Tibial nerve (tissue), 4 donors: Measurements from ENCODE around the gene KRTAP5-1. TPM values are rescaled to one million over a fixed set of nuclear protein-coding genes. Genes with fewer than 3 reads are reported as not detected.

Experiments used
- DNase-seq, 2 donors: peaks; one replicate each; pipeline ENCODE4 v3.0.0-alpha.2; 2019; ENCODE audit warnings: low spot score in 2 of 2
- H3K27ac ChIP-seq, 4 donors: fragments of 200-600 bp; sonication (generic) in 3 of 4; one replicate each; pipeline ENCODE4 v1.5.1; 2017 to 2019; ENCODE audit warnings: mild to moderate bottlenecking in 1 of 4
- H3K27me3 ChIP-seq, 2 donors: fragments of 200-600 bp; sonication (generic) in 1 of 2; one replicate each; pipeline versions ENCODE4 v1.5.1 to v1.6.0; 2017 to 2019
- H3K36me3 ChIP-seq, 3 donors: fragments of 200-600 bp; sonication (generic); one replicate each; pipeline ENCODE4 v1.5.1; 2018 to 2019
- H3K4me1 ChIP-seq, 4 donors: fragments of 200-600 bp; sonication (generic) in 3 of 4; one replicate each; pipeline ENCODE4 v1.5.1; 2017 to 2019
- H3K4me3 ChIP-seq, 4 donors: fragments of 200-600 bp; sonication (generic) in 3 of 4; one replicate each; pipeline ENCODE4 v1.5.1; 2017 to 2019; ENCODE audit warnings: mild to moderate bottlenecking in 1 of 4, moderate library complexity in 1 of 4
- H3K9me3 ChIP-seq, 4 donors: fragments of 200-600 bp; sonication (generic) in 3 of 4; one replicate each; pipeline ENCODE4 v1.5.1; 2017 to 2019
- CTCF ChIP-seq, 5 experiments: fragments of 200-600 bp in 3 of 5; fragments of 450-650 bp in 2 of 5; sonication (generic) in 3 of 5; IDR thresholded peaks; one replicate each; pipeline ENCODE4 v1.5.1; 2016 to 2019; ENCODE audit warnings: antibody characterized with exemption in 5 of 5, mild to moderate bottlenecking in 3 of 5, moderate library complexity in 2 of 5
- EP300 ChIP-seq, 2 donors: sonication (generic); formaldehyde crosslinking; IDR thresholded peaks; one replicate each; pipeline ENCODE4 v1.6.1; 2017; ENCODE audit warnings: antibody characterized with exemption in 2 of 2, mild to moderate bottlenecking in 1 of 2
- POLR2A ChIP-seq, 2 donors: fragments of 450-650 bp; IDR thresholded peaks; one replicate each; pipeline ENCODE4 v1.6.1; 2017; ENCODE audit warnings: antibody characterized with exemption in 2 of 2, mild to moderate bottlenecking in 2 of 2, moderate library complexity in 2 of 2
- WGBS, 2 donors: methylation state at CpG; one replicate each; pipeline ENCODE4 v1.1.5; 2018; 5-methylcytosine and 5-hydroxymethylcytosine counted together
- total RNA-seq, 4 donors: library from RNA; depleted of rRNA; stranded (reverse); fragments of >200 nt; gene quantifications; one replicate each; pipeline ENCODE4 v1.1.0, GENCODE V29; 2016

The KRTAP5-1 gene
- total RNA-seq, 4 donors from 2014 or later = not detected

DNA sequence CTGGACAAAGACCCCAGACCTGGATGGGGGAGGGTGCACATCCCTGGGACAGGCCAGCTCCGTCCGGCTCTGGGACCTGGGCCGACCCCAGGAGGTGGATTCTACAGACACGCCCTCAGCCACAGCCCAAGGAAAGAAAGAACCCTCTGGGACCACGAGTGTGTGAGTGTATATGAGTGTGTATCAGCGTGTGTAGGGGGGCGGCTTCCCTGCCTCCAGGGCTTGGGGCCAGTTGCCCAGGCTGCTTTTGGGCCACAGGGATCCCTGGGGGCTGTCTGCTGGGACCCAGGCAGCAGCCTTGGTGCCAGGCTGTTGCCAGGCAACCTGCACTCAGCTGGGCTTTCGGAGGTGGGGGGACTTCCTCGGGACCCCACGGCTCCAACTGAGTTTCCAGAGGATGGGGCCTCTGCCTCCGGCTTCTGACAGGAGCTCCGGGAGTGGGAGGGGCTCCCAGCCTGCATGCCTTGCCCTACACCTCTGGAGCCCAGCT is 21.9 kb downstream of the KRTAP5-1 start:
- no peaks in the 10 kb centered on the region for H3K9me3 ChIP-seq
- TF ChIP-seq EP300 (IDR thresholded peaks at IDR 0.05) (peak in 1 of 2 donors; percentile 18), POLR2A (IDR thresholded peaks at IDR 0.05) (no peak)
- peak overlapping the region in 3 of 4 donors; percentile 50 to 99 (median 75) for H3K27ac ChIP-seq
- 58 to 67% methylated on average over 4 to 12 of the region's 12 CpGs for WGBS, 2 donors
- peaks cover 0 to 40% (median 0%) of the 10 kb centered on the region in 3 donors for H3K36me3 ChIP-seq
- H3K4me3 ChIP-seq = no peak overlapping the region
- peaks cover 0 to 69% (median 19%) of the 10 kb centered on the region in 4 donors for H3K4me1 ChIP-seq
- no peak for DNase-seq
- H3K27me3 ChIP-seq = no peaks in the 10 kb centered on the region

DNA sequence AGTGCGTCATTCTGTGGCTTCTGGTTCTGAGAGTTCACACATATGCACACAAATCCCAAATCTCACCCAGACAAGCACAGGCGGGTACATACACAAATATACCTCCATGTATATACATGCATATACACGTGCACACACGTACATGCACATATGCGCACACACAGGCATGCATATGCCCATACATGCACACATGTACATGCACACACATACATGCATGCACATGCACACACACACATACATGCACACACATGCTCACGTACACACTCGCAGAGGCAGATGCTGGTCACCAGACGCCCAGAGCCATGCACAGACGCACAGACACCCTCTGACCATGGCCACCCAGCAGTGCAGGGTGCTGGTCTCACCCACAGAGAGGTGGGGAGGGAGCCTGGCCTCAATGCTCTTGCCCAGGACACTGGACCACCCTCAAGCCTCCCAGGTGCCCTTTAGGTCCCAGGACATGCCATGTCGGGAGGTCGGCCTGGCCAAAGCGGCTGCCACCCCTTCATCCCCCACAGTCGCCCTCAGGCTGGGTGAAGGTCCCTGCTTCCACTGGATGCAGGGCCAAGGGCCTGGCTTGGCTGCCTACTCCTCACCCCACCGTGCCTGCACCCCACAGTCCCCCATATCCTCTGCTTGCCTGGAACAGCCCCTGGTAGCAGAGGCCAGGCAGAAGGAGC is 22.5 kb downstream of the KRTAP5-1 start:
- Histone ChIP-seq H3K4me1 (peaks cover 0 to 69% (median 25%) of the 10 kb centered on the region in 4 donors), H3K9me3 (no peaks in the 10 kb centered on the region), H3K27me3 (no peaks in the 10 kb centered on the region), H3K36me3 (peaks cover 0 to 40% (median 0%) of the 10 kb centered on the region in 3 donors), H3K4me3 (no peak overlapping the region), H3K27ac (peak overlapping the region in 2 of 4 donors; percentile 98 to 99)
- no peak for TF ChIP-seq EP300 (IDR thresholded peaks at IDR 0.05)
- TF ChIP-seq CTCF (IDR thresholded peaks at IDR 0.05) = no peak
- TF ChIP-seq POLR2A (IDR thresholded peaks at IDR 0.05) = no peak
- no peak for DNase-seq
- WGBS, 2 donors = 87 to 91% methylated on average over 10 to 14 of the region's 14 CpGs

GRCh38 chr11:1561955-1562354 is 23.1 kb downstream of the KRTAP5-1 start:
- Histone ChIP-seq H3K4me1 (peaks cover 0 to 69% (median 26%) of the 10 kb centered on the region in 4 donors), H3K36me3 (peaks cover 0 to 47% (median 0%) of the 10 kb centered on the region in 3 donors), H3K9me3 (no peaks in the 10 kb centered on the region), H3K27me3 (no peaks in the 10 kb centered on the region), H3K4me3 (no peak overlapping the region), H3K27ac (peak overlapping the region in 2 of 4 donors; percentile 98 to 99)
- no peak for TF ChIP-seq CTCF (IDR thresholded peaks at IDR 0.05)
- TF ChIP-seq EP300 (IDR thresholded peaks at IDR 0.05) = no peak
- WGBS, 2 donors = 61 to 75% methylated on average over 4 to 5 of the region's 5 CpGs
- DNase-seq = no peak

- no peaks in the 10 kb centered on the region for H3K27me3 ChIP-seq
- 58 to 87% methylated on average over 10 to 17 of the region's 17 CpGs for WGBS, 2 donors
- H3K9me3 ChIP-seq = no peaks in the 10 kb centered on the region
- no peak for DNase-seq
- no peak overlapping the region for H3K4me3 ChIP-seq
- H3K36me3 ChIP-seq = peaks cover 0 to 47% (median 0%) of the 10 kb centered on the region in 3 donors
- peaks cover 0 to 67% (median 26%) of the 10 kb centered on the region in 4 donors for H3K4me1 ChIP-seq
- TF ChIP-seq EP300 (IDR thresholded peaks at IDR 0.05) = no peak
- no peak for TF ChIP-seq CTCF (IDR thresholded peaks at IDR 0.05)
- no peak for TF ChIP-seq POLR2A (IDR thresholded peaks at IDR 0.05)
- H3K27ac ChIP-seq = peak overlapping the region; percentile 89 to 99 (median 94)
These were observed 23.8 kb downstream of the KRTAP5-1 start for GRCh38 chr11:1561266-1561665.

GRCh38 chr11:1560649-1561251 is 24.3 kb downstream of the KRTAP5-1 start:
- Histone ChIP-seq H3K4me3 (no peak overlapping the region), H3K27ac (peak overlapping the region; percentile 89 to 99 (median 94)), H3K27me3 (no peaks in the 10 kb centered on the region), H3K4me1 (peaks cover 0 to 64% (median 26%) of the 10 kb centered on the region in 4 donors), H3K36me3 (peaks cover 0 to 49% (median 0%) of the 10 kb centered on the region in 3 donors), H3K9me3 (no peaks in the 10 kb centered on the region)
- WGBS, 2 donors = 83 to 95% methylated on average over 5 to 6 of the region's 8 CpGs
- DNase-seq = no peak
- TF ChIP-seq EP300 (IDR thresholded peaks at IDR 0.05) (no peak), CTCF (IDR thresholded peaks at IDR 0.05) (no peak), POLR2A (IDR thresholded peaks at IDR 0.05) (no peak)
